ENCODE measurements around the gene CEP250.
A peak's percentile ranks its signal among the peaks of the same experiment; 100 is the strongest.
"Not testable (repeated sequence)": the region's sequence is repeated elsewhere in the genome, so short reads cannot be mapped to it uniquely, and the experiment has no call there.

CEP250 gene

DNA sequence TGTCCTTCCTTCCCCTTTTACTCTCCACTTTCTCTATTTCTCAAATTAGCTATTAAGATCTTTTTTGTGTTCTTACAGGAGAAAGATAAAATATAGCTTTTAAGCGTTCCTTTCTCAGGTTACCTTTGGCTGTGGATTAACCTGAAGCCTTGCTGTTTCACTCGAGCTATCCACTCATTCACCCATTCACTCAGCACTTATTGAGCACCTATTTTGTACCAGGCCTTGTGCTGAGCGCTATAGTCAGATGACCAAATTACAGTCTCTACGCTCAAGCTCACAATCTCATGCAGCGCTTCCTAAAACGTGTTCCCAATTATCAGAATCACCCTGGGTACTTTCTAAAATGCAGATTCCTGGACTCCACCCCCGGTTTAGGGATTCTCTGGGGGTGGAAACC lies 1.8 kb upstream of the CEP250 start:
- no peak for DNase-seq

DNA sequence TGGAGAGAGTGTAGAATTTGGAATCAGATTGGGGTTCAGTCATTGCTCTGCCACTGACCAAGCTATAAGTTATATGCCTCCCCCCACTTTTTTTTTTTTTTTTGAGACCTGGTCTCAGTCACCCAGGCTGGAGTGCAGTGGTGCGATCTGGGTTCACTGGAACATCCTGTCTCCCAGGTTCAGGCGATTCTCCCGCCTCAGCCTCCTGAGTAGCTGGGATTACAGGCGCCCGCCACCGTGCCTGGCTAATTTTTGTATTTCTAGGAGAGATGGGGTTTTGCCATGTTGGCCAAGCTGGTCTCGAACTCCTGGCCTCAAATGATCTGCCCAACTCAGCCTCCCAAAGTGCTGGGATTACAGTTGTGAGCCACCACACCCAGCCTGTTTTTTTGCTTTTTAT lies 1.3 kb downstream of the CEP250 start:
- not testable (repeated sequence) for DNase-seq

DNA sequence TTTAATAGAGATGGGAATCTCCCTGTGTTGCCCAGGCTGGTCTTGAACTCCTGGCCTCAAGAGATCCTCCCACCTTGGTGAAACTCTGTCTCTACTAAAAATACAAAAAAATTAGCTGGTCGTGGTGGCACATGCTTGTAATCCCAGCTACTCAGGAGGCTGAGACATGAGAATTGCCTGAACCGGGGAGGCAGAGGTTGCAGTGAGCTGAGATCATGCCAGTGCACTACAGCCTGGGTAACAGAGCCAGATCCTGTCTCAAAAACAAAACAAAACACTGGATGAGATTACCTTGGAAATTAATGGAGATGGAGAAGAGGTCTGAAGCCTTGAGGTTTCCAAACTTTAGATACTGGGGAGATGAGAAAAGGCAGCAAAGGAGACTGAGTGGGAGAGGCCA lies 2.1 kb downstream of the CEP250 start:
- not testable (repeated sequence) for DNase-seq

DNA sequence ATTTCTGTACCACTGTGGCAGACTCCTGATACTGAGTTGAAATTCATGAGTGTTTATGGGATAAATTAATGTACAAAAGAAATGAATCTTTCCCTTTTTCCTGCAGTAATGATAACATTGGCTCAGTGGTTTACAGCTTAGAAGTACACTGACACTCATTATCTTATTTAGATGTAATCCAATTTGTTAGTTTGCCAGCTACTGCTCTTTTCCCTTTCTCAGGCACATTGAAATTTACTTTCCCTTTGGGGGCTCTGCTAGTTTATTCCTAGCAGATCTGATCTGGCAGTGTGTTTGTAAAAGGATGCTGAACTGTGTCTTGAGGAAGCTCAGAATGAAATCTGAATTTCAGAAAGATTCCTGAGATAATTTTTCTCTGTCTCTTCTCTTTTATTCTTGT lies 3.0 kb downstream of the CEP250 start:
- DNase-seq, result no peak

DNA sequence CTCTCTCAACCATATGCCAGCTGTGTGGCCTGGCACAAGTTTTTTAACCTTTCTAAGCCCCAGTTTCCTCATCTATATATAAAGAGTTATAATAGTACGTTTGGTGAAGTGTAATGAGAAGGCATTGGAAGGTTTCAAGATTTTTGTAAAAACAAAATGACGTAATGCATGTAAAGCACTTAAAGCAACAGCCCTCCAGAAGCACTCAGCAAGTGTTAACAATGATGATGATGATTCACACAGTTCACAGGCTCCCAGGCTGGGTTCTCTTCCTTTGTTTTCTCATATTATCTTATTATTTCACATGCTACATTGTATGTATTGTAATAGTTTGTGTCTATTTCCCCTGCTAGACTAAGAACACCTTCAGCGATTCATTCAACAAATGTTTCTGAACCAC lies 6.2 kb downstream of the CEP250 start:
- no peak for DNase-seq

DNA sequence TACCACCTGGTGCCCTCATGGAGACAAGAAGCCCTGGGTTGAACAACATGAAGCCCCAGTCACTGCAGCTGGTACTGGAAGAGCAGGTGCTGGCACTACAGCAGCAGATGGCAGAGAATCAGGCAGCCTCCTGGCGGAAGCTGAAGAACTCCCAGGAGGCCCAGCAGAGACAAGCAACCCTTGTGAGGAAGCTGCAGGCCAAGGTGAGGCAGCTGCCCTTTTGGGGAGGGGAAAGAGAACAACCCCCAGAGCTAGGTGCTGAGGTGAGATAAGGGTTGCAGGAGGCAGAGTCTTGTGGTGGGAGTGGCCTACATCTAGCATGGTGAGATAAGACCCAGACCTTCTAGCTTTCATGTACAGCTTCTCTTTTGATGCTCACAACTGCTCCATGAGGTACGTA lies 7.0 kb downstream of the CEP250 start:
- peak; percentile 98 for DNase-seq

DNA sequence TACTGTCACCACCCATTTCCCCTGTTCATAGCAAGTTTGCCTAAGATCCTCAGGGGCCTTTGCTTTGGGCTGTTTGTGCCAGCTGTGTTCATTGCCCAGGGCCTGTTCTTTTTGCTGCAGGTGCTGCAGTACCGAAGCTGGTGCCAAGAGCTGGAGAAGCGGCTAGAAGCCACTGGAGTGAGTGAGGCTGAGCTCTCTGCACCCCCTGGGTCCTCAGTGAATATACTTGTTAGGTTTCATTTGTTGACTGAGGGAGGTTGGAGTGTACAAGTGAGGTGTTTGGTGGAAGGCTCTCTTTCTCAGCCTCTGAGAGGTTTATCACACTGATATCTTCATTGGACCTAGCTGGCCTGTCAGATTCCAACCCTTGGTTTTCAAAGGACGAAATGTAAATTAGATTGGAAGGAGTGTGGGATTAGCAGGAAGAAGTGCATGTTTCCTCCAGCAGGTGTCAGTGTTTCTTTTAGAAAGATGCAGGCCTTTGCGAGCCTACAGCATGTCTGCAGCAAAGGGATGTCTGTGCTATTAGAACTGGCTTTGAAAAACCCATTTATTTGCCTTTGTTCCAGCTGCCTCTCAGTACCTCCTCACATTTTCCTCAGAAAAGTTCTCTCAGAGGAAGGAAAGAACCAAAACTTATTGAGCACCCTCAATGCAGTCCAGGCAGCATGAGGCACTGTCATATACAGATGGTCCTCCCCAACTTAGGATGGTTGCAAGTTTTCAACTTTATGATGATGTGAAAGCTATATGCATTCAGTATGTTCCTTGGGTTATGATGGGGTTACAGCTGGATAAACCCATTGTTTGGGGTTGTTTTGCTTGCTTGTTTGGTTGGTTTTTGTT lies 8.3 kb downstream of the CEP250 start:
- DNase-seq, result peak; percentile 31

DNA sequence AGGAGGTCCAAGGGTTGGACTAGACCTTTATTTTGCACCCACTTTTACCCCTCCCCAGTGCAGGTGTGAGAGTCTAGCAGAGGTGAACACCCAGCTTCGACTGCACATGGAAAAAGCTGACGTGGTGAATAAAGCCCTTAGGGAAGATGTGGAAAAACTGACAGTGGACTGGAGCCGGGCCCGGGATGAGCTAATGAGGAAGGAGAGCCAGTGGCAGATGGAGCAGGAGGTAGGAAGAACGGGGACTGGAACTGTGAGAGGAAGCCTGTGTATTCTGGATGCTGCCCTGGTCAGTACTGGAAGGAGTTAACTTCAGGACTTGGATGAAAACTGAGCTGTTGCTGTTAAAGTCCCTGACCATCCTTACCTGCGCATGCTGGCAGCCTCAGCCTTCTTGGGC lies 10.6 kb downstream of the CEP250 start:
- no peak for DNase-seq

DNA sequence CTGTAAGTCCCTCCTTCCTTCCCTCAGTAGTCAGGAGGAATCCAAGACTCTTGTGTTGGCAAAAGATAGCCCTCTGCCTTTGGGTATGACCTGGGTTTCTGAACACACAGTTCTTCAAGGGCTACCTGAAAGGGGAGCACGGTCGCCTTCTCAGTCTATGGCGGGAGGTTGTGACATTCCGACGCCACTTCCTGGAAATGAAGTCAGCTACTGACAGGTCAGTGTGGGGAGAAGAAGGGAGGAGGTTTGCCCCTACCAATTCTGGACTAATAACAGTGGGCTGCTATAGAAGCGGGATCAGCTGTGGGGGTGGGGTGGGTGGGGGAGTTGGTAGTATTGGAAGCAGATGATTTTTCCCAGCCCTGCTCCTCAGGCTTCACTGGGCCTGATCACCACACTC lies 11.5 kb downstream of the CEP250 start:
- no peak for DNase-seq

DNA sequence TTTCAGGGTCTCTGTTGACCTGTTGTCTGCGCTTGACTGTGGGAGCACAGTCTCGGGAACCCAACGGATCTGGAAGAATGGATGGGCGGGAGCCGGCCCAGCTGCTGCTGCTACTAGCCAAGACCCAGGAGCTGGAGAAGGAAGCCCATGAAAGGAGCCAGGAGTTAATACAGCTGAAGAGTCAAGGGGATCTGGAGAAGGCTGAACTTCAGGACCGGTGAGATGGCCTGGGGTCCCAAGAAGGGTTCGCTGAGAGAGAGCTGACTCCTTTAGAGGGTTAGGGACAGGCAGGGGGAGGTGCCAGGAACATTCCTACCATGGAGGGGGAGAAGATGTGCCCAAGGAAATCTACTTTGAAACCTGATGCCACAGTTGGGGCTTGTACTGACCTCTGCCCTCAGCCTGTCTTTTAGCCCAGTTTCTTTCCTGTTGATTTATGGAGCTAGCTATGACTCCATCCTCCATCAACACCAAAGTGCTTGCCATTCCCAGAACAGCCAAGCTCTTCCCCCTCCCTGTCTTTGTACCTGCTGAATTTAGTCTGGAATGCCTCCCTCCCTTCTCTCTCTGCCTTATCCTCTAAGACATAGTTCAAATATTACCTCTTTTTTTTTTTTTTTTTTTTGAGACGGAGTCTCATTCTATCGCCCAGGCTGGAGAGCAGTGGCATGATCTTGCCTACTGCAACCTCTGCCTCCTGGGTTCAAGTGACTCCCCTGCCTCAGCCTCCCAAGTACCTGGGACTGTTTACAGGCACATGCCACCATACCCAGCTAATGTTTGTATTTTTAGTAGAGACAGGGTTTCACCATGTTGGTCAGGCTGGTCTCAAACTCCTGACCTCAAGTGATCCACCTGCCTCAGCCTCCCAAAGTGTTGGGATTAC lies 12.2 kb downstream of the CEP250 start:
- no peak for DNase-seq

DNA sequence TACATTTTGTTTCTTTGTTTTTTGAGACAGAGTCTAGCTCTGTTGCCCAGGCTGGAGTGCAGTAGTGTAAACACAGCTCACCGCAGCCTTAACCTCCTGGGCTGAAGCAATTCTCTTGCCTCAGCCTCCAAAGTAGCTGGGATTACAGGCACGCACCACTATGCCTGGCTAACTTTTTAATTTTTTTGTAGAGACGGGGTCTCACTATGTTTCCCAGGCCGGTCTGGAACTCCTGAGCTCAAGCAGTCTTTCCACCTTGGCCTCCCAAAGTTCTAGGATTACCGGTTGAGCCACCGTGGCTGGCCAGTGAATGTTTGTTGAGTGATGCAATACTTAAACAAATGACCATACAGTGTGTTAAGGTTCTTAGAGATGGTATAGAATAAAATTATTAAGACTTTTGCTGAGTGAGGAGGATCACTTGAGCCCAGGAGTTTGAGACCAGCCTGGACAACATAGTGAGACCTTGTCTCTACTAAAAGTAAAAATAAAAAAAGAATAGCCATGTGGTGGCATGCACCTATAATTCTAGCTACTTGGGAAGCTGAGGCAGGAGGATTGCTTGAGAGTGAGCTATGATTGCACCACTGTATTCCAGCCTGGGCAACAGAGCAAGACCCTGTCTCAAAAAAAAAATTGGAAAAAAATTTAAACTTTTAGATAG lies 13.4 kb downstream of the CEP250 start:
- DNase-seq, result no peak

DNA sequence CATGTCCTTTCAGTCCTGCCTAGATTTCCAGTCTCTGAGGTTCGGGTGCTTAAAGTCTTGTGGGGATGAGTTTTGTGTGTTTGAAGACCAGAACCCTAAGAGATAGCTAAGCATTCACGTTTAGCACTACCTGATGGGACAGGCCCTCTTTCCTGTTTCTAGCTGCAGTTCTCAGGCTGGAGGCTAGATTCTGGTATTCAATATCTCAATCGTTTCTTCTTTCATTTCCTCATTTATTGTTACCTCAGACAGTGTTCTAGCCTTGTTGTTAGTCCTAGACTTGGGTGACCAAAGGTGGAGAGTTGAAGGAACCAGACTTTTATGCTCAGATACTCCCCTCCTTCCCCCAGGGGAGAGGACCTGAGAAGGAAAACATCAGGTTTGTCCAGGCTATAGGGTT lies 16.8 kb downstream of the CEP250 start:
- no peak for DNase-seq

DNA sequence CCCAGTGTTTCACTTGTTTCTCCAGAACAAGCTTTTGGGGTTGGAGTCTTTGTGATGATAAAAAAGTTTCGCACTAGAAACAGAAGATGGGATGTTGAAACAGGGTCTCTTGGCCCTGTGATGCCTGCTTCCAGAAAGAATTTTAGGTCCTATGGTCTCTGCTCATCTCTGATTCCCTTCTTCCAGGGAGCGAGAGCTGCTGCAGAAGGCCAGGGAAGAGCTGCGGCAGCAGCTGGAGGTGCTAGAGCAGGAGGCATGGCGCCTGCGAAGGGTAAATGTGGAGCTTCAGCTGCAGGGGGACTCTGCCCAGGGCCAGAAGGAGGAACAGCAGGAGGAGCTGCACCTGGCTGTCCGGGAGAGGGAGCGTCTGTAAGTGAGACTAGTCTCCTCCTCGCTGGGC lies 18.3 kb downstream of the CEP250 start:
- DNase-seq, result no peak

DNA sequence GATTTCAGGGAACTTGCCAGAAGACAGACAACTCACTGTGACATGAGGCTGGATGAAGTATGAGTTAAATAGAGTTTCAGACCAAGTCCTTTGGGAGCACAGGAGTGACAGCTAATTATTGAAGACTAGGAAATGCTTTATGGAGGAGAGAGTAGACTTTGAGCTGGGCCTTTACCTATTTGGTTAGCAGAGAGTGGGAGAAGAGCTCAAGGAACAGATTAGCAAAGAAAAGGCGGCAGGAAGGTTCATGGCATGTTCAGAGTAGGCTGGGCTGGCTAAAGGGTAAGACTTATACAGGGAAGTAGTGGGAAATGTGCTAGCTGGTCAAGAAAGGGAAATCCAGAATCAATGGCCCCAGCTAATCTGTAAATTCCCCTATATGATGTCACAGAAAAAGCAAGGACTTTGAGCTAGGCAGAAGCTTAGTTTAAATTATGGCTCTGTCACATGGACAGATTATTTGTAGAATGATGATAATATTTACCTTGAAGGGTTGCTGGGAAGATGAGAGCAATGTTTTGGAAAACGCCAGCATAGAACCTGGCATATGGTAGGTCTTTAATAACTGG lies 19.0 kb downstream of the CEP250 start:
- DNase-seq, result no peak

DNA sequence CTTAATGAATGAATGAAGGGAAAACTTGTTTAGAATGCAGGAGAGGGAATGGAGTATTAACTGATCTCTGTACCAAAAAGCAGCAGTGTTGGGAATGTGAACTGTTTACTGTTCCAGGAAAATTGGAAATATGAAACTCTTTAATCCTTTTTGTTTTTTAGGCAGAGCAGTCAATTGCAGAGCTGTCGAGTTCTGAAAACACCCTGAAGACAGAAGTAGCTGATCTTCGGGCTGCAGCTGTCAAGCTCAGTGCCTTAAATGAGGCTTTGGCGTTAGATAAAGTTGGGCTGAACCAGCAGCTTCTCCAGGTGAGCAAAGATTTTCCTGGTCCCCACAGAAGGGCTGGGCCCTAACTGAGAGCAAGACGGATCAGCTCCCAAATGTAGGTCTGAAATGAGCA lies 20.9 kb downstream of the CEP250 start:
- no peak for DNase-seq

DNA sequence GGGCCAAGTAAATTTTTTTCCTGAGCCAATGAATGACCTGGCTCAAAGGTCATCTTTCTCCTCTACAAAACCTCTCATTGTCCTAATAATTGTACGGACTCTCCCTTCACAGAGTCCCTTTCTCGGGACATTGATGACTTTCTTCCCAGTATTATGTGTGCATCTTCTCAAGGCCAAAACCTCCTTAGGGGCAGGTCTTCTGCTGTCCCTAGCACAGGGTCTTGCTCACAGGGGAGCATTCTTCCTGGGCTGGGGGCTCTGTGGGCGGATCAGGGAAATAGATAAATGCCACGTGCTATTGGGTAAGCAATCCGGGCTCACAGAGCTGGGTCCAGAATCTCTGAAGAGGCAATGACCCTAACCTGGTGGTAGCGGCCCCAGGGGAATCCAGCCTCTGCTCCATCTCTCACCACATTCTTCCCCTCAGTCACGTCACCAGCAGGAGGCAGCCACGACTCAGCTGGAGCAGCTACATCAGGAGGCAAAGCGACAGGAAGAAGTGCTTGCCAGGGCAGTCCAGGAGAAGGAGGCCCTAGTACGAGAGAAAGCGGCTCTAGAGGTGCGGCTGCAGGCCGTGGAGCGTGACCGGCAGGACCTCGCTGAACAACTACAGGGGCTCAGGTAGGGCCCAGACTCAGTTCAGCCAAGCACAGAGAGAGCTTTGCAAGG lies 23.5 kb downstream of the CEP250 start:
- DNase-seq, result no peak

DNA sequence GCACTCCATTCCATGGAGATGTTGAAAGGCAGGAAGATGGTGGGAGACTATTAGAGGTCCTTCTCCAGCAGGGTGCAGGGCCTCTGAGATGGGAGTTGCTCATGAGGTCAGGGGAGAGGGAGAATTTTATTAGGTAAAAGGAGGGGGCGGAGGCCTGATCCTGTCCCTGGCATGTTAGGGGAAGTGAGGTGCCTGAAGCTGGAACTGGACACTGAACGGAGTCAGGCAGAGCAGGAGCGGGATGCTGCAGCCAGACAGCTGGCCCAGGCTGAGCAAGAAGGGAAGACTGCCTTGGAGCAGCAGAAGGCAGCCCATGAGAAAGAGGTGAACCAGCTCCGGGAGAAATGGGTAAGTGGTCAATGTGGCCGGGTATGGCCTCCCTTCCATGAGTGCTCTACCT lies 24.4 kb downstream of the CEP250 start:
- no peak for DNase-seq

DNA sequence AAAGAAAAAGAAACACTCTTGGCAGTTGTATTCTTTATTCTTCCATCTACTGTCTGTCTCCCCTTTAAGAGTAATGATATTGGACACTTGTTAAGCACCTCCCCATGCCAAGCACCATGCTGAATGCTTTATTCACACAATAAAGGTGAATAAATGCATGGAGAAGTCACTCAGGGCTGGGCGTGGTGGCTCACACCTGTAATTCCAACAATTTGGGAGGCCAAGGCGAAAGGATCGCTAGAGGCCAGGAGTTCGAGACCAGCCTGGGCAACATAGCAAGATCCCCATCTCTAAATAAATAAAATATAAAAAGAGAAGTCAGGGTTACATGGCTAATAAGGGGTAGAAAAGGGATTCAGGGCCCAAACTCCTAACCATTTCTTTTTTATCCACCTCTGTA lies 32.1 kb downstream of the CEP250 start:
- no peak for DNase-seq

DNA sequence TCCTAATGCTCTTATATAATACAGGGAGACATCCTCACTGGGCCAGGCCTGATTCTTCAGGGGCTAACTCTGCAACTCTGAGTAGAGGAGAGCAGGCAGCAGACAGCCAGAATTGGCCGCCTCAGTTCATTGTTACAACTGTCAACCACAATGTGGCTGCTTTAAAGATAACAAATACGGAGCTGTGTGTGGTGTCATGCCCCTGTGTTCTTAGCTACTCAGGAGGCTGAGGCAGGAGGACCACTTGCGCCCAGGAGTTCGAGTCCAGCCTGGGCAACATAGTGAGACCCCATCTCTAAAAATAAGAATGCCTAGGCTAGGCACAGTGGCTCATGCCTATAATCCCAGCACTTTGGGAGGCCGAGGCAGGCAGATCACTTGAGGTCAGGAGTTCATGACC lies 34.3 kb downstream of the CEP250 start:
- no peak for DNase-seq

DNA sequence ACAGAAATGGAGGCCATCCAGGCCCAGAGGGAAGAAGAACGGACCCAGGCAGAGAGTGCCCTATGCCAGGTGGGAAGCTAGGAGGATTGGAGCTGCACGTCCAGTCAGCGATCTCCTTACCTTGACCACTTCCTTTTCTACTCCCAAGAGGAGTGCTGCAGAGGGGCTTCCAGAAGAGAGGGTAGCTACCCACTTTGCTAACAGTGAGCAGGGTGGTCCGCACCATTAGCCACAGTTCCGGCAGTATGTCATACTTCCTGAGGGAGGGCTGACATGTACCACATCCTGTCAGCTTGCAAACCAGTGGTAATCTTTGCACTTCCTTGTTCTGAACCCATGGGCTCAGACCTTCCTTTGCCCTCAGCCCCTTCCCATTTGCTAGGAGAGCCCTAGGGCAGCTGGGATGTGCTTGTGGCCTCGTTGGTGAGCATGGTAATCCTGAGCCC lies 35.4 kb downstream of the CEP250 start:
- no peak for DNase-seq

DNA sequence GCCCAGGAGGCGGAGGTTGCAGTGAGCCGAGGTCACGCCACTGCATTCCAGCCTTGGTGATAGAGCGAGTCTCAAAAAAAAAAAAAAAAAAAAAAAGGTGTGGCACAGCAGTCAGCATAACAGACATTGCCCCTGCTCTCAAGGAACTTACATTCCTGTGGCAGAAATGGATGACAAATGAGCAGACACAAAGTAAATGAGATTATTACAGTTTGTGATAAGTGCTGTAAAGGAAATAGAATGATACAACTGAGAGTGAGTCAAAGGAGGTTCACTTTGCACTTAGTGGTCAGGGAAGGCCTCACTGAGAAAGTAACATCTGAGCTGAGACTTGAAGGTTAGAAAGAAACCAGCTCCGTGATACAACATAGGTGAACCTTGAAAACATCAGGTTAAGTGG lies 36.4 kb downstream of the CEP250 start:
- no peak for DNase-seq

DNA sequence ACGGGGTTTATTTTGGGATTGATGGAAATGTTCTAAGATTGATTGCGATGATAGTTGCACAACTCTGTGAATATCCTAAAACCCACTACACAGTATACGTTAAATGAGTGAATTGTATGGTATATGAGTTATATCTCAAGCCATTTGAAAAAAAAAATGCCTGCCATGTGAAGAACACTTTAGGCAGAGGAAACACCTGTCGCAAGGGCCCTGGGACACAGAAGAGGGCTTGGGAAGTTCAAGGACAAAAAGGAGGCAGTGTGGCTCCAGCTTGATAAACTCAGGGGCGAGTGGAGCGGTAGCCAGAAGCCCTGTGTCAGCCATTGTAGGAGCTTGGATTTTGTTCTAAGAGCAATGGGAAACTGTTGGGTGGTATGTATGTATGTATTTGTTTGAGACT lies 37.0 kb downstream of the CEP250 start:
- no peak for DNase-seq

DNA sequence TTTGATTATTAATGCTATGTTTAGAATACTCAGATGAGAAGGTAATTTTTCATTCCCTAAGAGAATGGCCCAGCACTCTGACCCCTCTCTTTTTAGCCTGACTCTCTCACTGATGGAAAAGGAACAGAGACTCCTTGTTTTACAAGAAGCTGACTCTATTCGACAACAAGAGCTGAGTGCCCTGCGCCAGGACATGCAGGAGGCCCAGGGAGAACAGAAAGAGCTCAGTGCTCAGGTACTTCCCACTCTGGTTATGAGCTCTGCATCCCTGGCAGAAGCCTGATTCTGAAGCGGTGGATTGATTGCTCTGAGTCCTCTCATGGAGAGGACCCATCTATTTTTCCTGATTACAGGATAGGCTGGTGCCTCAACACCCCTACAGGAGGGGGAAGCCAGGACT lies 41.1 kb downstream of the CEP250 start:
- no peak for DNase-seq

All from NCI-H2171 (cell line).